ENCODE data around the gene SAMD13.

- TF ChIP-seq CTCF (IDR thresholded peaks at IDR 0.05): no peak
- TF ChIP-seq EZH2 (IDR thresholded peaks at IDR 0.05; ENCODE audit: borderline replicate concordance, insufficient read depth, low read depth, low read length, poor library complexity, severe bottlenecking): no peak
Observed at GRCh38 chr1:84294751-84295150, 6.8 kb upstream of the SAMD13 start.

Data from B cell (primary cell).